ENCODE data around the gene ADCY1.

- TF ChIP-seq CTCF (IDR thresholded peaks at IDR 0.05) (no peak), POLR2A (IDR thresholded peaks at IDR 0.05) (no peak)
Observed at GRCh38 chr7:45579391-45579801, 5.2 kb downstream of the ADCY1 start.

Data from esophagus squamous epithelium (tissue), 4 donors.